NCI-H2081 (cell line): Measurements from ENCODE around the gene XCL2.
"Not testable (repeated sequence)": the region's sequence is repeated elsewhere in the genome, so short reads cannot be mapped to it uniquely, and the experiment has no call there.

Experiments
- DNase-seq, 2 experiments: peaks; one replicate each; lab custom pipeline; 2025; lab: John Stamatoyannopoulos, UW

XCL2 gene

GRCh38 chr1:168556647-168557046 is 12.8 kb upstream of the XCL2 start:
- no peak for DNase-seq

- no peak for DNase-seq
Observed at GRCh38 chr1:168555508-168556046, 11.8 kb upstream of the XCL2 start.

GRCh38 chr1:168554603-168555483 is 11.0 kb upstream of the XCL2 start:
- no peak for DNase-seq

- DNase-seq: no peak
Observed at GRCh38 chr1:168553680-168554553, 10.1 kb upstream of the XCL2 start.

- DNase-seq: no peak
Observed at GRCh38 chr1:168552961-168553360, 9.2 kb upstream of the XCL2 start.

GRCh38 chr1:168551688-168552087 is 7.9 kb upstream of the XCL2 start:
- DNase-seq: no peak

GRCh38 chr1:168550971-168551370 is 7.2 kb upstream of the XCL2 start:
- no peak for DNase-seq

GRCh38 chr1:168546553-168546895 is 2.7 kb upstream of the XCL2 start:
- DNase-seq: not testable (repeated sequence)

GRCh38 chr1:168545678-168546552 is 2.1 kb upstream of the XCL2 start:
- DNase-seq: peak in 1 of 2 experiments; percentile 55

GRCh38 chr1:168542978-168543377 is 819 bp downstream of the XCL2 start:
- DNase-seq: not testable (repeated sequence)

GRCh38 chr1:168540798-168541197 is 3.0 kb downstream of the XCL2 start:
- DNase-seq: not testable (repeated sequence)

GRCh38 chr1:168535536-168535935 is 8.3 kb downstream of the XCL2 start:
- no peak for DNase-seq

GRCh38 chr1:168531615-168532345 is 12.0 kb downstream of the XCL2 start:
- peak in 1 of 2 experiments; percentile 17 for DNase-seq

GRCh38 chr1:168529518-168529917 is 14.3 kb downstream of the XCL2 start:
- DNase-seq: no peak

GRCh38 chr1:168521401-168522000 is 22.3 kb downstream of the XCL2 start:
- DNase-seq: no peak

- DNase-seq: no peak
Observed at GRCh38 chr1:168520832-168521231, 23.0 kb downstream of the XCL2 start.

- DNase-seq: no peak
Observed at GRCh38 chr1:168520052-168520751, 23.6 kb downstream of the XCL2 start.

GRCh38 chr1:168518813-168519212 is 25.0 kb downstream of the XCL2 start:
- no peak for DNase-seq

- no peak for DNase-seq
Observed at GRCh38 chr1:168518201-168518689, 25.6 kb downstream of the XCL2 start.

- DNase-seq: no peak
Observed at GRCh38 chr1:168514455-168514854, 29.3 kb downstream of the XCL2 start.
